ENCODE measurements around the gene LDLRAD3. TPM values are rescaled to one million over a fixed set of nuclear protein-coding genes. Genes with fewer than 3 reads are reported as not detected.

The LDLRAD3 gene
- total RNA-seq, 1 experiment from 2014 or later = 28.1 TPM

DNA sequence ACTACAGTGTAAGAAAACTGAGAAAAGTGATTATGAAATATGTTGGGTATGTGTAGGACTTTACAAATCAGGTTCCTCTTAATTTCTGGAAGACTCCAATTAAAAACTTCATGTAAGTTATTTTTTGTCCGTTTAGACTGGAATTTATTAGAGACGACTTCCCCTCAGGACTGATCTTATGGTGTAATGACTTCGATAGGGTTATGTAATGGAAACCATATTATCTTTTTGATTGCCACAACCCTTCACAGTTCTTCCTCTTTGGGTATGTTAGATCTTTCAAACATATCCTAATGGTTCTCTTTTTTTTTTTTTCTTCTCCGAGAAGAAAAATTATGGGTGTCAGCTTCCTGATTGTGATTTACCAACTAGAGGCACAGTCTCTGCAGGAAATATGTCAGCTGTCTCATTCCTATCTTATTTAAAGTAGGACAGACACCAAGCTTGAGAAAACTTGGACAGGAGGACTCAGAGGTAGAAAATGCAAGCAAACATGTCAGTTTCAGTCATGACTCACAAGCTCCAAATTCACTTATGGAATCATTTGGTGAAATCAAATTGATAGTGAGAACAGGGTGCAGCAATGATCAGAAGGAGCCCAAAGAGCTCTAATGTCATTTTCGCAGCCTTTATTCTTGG, 11.1 kb upstream of the LDLRAD3 start:
- Histone ChIP-seq H3K4me3 (ENCODE audit: low read depth in 2 of 2, low read length in 2 of 2) (no peak overlapping the region), H3K36me3 (ENCODE audit: control insufficient read depth, insufficient read depth, low read length) (no peaks in the 10 kb centered on the region), H3K9me3 (ENCODE audit: control insufficient read depth, insufficient read depth, low read depth, low read length) (peaks cover 2% of the 10 kb centered on the region; the same call in 1 of the 2 replicates), H3K27me3 (ENCODE audit: control insufficient read depth, insufficient read depth, low read length) (no peaks in the 10 kb centered on the region), H3K27ac (ENCODE audit: low read length) (no peak overlapping the region), H3K4me1 (ENCODE audit: control insufficient read depth, insufficient read depth, low read length) (peaks cover 2% of the 10 kb centered on the region; the same call in 1 of the 2 replicates)
- intact Hi-C loops (cut with micrococcal nuclease; ENCODE audit: unreplicated experiment) = no loop called here
- in situ Hi-C loops (cut with HindIII; ENCODE audit: low pct_unique_long_range_greater_than_20kb, low sequenced_read_pairs) = no loop called here
- BruUV-seq (replicated peaks) = no TSS peak
- ATAC-seq (no peak), DNase-seq (ENCODE audit: low read depth, low spot score) (no peak)
- ChIA-PET CTCF (interaction anchor here (0.7 kb wide), 1 partner anchor 194 kb away, joined by 4 read pairs; no protein-coding TSS in a partner anchor), POLR2A (interaction anchor here (0.7 kb wide), 1 partner anchor 39 kb away, joined by 3 read pairs; no protein-coding TSS in a partner anchor)
- no peak for TF ChIP-seq POLR2AphosphoS5 (IDR thresholded peaks at IDR 0.05; ENCODE audit: low read depth, low read length)
- TF ChIP-seq SIN3A (IDR thresholded peaks at IDR 0.05; ENCODE audit: borderline replicate concordance, insufficient read depth, low read depth, low read length) = no peak
- TF ChIP-seq TCF7L2 (IDR thresholded peaks at IDR 0.05; ENCODE audit: low read depth, low read length) = no peak
- TF ChIP-seq, protein P1, sequence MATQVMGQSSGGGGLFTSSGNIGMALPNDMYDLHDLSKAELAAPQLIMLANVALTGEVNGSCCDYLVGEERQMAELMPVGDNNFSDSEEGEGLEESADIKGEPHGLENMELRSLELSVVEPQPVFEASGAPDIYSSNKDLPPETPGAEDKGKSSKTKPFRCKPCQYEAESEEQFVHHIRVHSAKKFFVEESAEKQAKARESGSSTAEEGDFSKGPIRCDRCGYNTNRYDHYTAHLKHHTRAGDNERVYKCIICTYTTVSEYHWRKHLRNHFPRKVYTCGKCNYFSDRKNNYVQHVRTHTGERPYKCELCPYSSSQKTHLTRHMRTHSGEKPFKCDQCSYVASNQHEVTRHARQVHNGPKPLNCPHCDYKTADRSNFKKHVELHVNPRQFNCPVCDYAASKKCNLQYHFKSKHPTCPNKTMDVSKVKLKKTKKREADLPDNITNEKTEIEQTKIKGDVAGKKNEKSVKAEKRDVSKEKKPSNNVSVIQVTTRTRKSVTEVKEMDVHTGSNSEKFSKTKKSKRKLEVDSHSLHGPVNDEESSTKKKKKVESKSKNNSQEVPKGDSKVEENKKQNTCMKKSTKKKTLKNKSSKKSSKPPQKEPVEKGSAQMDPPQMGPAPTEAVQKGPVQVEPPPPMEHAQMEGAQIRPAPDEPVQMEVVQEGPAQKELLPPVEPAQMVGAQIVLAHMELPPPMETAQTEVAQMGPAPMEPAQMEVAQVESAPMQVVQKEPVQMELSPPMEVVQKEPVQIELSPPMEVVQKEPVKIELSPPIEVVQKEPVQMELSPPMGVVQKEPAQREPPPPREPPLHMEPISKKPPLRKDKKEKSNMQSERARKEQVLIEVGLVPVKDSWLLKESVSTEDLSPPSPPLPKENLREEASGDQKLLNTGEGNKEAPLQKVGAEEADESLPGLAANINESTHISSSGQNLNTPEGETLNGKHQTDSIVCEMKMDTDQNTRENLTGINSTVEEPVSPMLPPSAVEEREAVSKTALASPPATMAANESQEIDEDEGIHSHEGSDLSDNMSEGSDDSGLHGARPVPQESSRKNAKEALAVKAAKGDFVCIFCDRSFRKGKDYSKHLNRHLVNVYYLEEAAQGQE (IDR thresholded peaks at IDR 0.05; ENCODE audit: insufficient read depth in 1 of 2, low read depth in 2 of 2, low read length in 1 of 2) = no peak
- TF ChIP-seq, protein P2, sequence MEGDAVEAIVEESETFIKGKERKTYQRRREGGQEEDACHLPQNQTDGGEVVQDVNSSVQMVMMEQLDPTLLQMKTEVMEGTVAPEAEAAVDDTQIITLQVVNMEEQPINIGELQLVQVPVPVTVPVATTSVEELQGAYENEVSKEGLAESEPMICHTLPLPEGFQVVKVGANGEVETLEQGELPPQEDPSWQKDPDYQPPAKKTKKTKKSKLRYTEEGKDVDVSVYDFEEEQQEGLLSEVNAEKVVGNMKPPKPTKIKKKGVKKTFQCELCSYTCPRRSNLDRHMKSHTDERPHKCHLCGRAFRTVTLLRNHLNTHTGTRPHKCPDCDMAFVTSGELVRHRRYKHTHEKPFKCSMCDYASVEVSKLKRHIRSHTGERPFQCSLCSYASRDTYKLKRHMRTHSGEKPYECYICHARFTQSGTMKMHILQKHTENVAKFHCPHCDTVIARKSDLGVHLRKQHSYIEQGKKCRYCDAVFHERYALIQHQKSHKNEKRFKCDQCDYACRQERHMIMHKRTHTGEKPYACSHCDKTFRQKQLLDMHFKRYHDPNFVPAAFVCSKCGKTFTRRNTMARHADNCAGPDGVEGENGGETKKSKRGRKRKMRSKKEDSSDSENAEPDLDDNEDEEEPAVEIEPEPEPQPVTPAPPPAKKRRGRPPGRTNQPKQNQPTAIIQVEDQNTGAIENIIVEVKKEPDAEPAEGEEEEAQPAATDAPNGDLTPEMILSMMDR (IDR thresholded peaks at IDR 0.05) = no peak

DNA sequence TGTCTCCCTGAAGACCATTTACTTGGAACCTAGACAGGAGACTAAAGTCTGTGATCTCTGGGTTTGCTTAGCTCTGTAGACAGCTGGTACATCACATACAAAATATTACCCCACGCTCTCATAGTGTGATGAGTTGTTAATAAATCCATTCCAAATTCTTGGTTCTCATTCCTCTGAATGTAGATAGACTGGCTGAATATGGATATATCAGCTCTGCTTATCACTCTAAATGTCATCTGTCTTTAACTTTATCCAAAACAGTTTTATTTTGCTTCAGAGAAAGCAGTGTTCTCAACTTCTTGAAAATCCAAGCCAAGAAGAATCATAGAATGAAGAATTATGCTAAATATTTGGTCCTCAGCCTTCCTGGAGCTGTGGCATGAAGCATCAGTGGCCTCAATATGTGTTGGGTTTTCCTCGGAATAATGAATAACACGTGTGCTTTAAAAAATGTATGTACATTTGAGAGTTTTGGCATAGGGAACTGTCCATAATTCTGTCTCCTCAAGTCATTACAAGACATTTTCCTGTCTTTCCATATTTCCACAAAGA, 10.5 kb upstream of the LDLRAD3 start:
- ATAC-seq (no peak), DNase-seq (ENCODE audit: low read depth, low spot score) (no peak)
- H3K9me3 ChIP-seq (ENCODE audit: control insufficient read depth, insufficient read depth, low read depth, low read length) = peaks cover 2% of the 10 kb centered on the region; the same call in 1 of the 2 replicates
- no TSS peak for BruUV-seq (replicated peaks)
- in situ Hi-C loops (cut with HindIII; ENCODE audit: low pct_unique_long_range_greater_than_20kb, low sequenced_read_pairs) = no loop called here
- H3K27me3 ChIP-seq (ENCODE audit: control insufficient read depth, insufficient read depth, low read length) = no peaks in the 10 kb centered on the region
- H3K4me3 ChIP-seq (ENCODE audit: low read depth in 2 of 2, low read length in 2 of 2) = no peak overlapping the region
- CTCF ChIA-PET = interaction anchor here (0.7 kb wide), 1 partner anchor 194 kb away, joined by 4 read pairs; no protein-coding TSS in a partner anchor
- POLR2A ChIA-PET = interaction anchor here (0.7 kb wide), 1 partner anchor 40 kb away, joined by 3 read pairs; no protein-coding TSS in a partner anchor
- intact Hi-C loops (cut with micrococcal nuclease; ENCODE audit: unreplicated experiment) = no loop called here
- H3K36me3 ChIP-seq (ENCODE audit: control insufficient read depth, insufficient read depth, low read length) = no peaks in the 10 kb centered on the region
- H3K27ac ChIP-seq (ENCODE audit: low read length) = no peak overlapping the region
- TF ChIP-seq SIN3A (IDR thresholded peaks at IDR 0.05; ENCODE audit: borderline replicate concordance, insufficient read depth, low read depth, low read length) (no peak), POLR2AphosphoS5 (IDR thresholded peaks at IDR 0.05; ENCODE audit: low read depth, low read length) (no peak), TCF7L2 (IDR thresholded peaks at IDR 0.05; ENCODE audit: low read depth, low read length) (no peak)
- TF ChIP-seq, protein P1 (IDR thresholded peaks at IDR 0.05; ENCODE audit: insufficient read depth in 1 of 2, low read depth in 2 of 2, low read length in 1 of 2) = no peak
- TF ChIP-seq, protein P2 (IDR thresholded peaks at IDR 0.05) = no peak
- peaks cover 4% of the 10 kb centered on the region; the same call in 1 of the 2 replicates for H3K4me1 ChIP-seq (ENCODE audit: control insufficient read depth, insufficient read depth, low read length)

Measured in Panc1 (cell line).